ENCODE results near the gene IRF3.

IRF3 gene

DNA sequence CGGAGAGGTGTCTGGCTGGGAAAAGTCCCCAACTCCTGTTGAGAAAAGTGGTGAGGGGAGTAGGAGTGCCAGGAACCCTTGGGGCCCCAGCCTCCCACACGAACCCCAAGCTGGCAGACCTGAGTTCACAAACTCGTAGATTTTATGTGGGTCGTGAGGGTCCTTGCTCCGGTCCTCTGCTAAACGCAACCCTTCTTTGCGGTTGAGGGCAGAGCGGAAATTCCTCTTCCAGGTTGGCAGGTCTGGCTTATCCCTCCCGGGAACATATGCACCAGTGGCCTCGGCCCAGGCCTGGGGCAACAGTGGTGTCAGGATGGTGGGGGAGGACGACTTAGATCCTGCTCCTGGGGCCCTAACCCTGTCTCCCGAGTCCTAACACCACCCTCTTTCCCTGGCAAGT lies 2.4 kb downstream of the IRF3 start:
- TF ChIP-seq EZH2phosphoT487 (IDR thresholded peaks at IDR 0.05; ENCODE audit: borderline replicate concordance, low read length): no peak
- TF ChIP-seq, protein P1, sequence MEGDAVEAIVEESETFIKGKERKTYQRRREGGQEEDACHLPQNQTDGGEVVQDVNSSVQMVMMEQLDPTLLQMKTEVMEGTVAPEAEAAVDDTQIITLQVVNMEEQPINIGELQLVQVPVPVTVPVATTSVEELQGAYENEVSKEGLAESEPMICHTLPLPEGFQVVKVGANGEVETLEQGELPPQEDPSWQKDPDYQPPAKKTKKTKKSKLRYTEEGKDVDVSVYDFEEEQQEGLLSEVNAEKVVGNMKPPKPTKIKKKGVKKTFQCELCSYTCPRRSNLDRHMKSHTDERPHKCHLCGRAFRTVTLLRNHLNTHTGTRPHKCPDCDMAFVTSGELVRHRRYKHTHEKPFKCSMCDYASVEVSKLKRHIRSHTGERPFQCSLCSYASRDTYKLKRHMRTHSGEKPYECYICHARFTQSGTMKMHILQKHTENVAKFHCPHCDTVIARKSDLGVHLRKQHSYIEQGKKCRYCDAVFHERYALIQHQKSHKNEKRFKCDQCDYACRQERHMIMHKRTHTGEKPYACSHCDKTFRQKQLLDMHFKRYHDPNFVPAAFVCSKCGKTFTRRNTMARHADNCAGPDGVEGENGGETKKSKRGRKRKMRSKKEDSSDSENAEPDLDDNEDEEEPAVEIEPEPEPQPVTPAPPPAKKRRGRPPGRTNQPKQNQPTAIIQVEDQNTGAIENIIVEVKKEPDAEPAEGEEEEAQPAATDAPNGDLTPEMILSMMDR (IDR thresholded peaks at IDR 0.05; ENCODE audit: low read depth, low read length, poor library complexity, severe bottlenecking): no peak

DNA sequence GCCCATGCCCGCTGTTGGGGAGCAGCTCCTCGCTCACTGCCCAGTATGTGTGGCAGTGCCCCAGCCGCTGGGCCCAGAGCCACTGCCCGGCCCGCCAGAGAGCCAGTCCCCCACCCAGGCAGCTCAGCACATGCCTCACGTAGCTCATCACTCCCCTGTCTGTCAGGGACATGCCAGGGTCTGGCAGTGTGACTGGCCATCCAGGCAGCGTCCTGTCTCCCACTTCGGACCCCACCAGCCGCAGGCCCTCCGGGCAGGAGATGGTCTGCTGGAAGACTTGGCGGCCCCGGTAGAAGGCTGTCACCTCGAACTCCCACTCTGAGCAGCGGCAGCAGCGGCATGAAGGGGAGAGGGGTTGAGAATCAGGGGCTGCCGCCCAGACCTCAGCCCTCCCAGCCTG lies 3.6 kb downstream of the IRF3 start:
- no peaks in the 10 kb centered on the region for H3K9me3 ChIP-seq (ENCODE audit: control insufficient read depth, insufficient read depth, low read length)
- peaks cover 19% of the 10 kb centered on the region for H3K4me1 ChIP-seq (ENCODE audit: control insufficient read depth, low read length)
- H4K20me1 ChIP-seq (ENCODE audit: control insufficient read depth, insufficient read depth, low read depth, low read length): peaks cover 4% of the 10 kb centered on the region
- peaks cover 10% of the 10 kb centered on the region for H3F3A ChIP-seq (ENCODE audit: control insufficient read depth, insufficient read depth)
- H3K27me3 ChIP-seq (ENCODE audit: control insufficient read depth, low read length): no peaks in the 10 kb centered on the region
- peaks cover 71% of the 10 kb centered on the region for H3K36me3 ChIP-seq (ENCODE audit: control insufficient read depth, low read length)
- H3K79me2 ChIP-seq (ENCODE audit: control insufficient read depth, low read length): peaks cover 45% of the 10 kb centered on the region
- TF ChIP-seq, protein P1 (IDR thresholded peaks at IDR 0.05; ENCODE audit: low read depth, low read length, poor library complexity, severe bottlenecking): no peak
- H3K4me3 ChIP-seq (ENCODE audit: low read length): no peak overlapping the region
- H3K9me2 ChIP-seq (replicated peaks; ENCODE audit: control insufficient read depth, low read length): no peaks in the 10 kb centered on the region
- H3K4me2 ChIP-seq (ENCODE audit: low read length): no peak overlapping the region
- H3K27ac ChIP-seq (ENCODE audit: low read depth, low read length): no peak overlapping the region

More for the DNA sequence above, 2.4 kb downstream of the IRF3 start:
- Histone ChIP-seq H4K20me1 (ENCODE audit: control insufficient read depth, insufficient read depth, low read depth, low read length) (peaks cover 4% of the 10 kb centered on the region), H3K9me2 (replicated peaks; ENCODE audit: control insufficient read depth, low read length) (no peaks in the 10 kb centered on the region), H3K4me3 (ENCODE audit: low read length) (no peak overlapping the region), H3K36me3 (ENCODE audit: control insufficient read depth, low read length) (peaks cover 72% of the 10 kb centered on the region), H3K9me3 (ENCODE audit: control insufficient read depth, insufficient read depth, low read length) (no peaks in the 10 kb centered on the region), H3K79me2 (ENCODE audit: control insufficient read depth, low read length) (peaks cover 56% of the 10 kb centered on the region), H3K4me2 (ENCODE audit: low read length) (peak overlapping the region; percentile 83; the same call in 1 of the 2 replicates), H3K27me3 (ENCODE audit: control insufficient read depth, low read length) (no peaks in the 10 kb centered on the region), H3K27ac (ENCODE audit: low read depth, low read length) (no peak overlapping the region), H3K4me1 (ENCODE audit: control insufficient read depth, low read length) (peaks cover 26% of the 10 kb centered on the region), H3F3A (ENCODE audit: control insufficient read depth, insufficient read depth) (peaks cover 10% of the 10 kb centered on the region)

DNA sequence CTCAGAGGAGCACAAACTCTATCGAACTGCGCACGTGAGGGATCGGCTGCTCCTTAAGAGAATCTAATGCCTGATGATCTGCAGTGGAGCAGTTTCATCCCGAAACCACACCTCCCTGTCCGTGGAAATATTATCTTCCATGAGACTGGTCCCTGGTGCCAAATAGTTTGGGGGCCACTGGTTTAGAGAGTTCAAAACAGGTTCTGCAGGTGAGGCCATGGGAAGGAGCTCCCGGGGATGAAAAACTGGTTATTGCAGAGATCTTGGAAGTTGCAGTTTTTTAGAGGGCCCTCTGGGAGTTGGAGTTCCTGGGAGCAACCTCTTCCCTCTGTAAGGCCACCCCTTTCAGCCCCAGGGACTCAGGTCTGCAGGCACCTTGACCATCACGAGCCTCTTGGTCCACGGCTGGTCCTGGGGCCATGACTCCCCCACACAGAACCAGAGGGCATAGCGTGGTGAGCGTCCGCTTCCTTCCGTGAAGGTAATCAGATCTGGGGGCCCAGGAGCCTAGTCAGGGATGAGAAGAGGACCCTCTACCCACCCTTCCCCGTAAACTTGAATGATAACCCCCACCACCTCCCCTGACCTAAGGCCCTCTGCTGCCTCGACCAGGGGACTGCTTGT lies 5.2 kb downstream of the IRF3 start:
- Histone ChIP-seq H3K4me2 (ENCODE audit: low read length) (no peak overlapping the region), H3K9me2 (replicated peaks; ENCODE audit: control insufficient read depth, low read length) (no peaks in the 10 kb centered on the region), H3K79me2 (ENCODE audit: control insufficient read depth, low read length) (peaks cover 31% of the 10 kb centered on the region), H3K4me1 (ENCODE audit: control insufficient read depth, low read length) (peaks cover 11% of the 10 kb centered on the region), H4K20me1 (ENCODE audit: control insufficient read depth, insufficient read depth, low read depth, low read length) (peaks cover 4% of the 10 kb centered on the region), H3K27ac (ENCODE audit: low read depth, low read length) (no peak overlapping the region), H3K27me3 (ENCODE audit: control insufficient read depth, low read length) (no peaks in the 10 kb centered on the region), H3F3A (ENCODE audit: control insufficient read depth, insufficient read depth) (peaks cover 10% of the 10 kb centered on the region), H3K36me3 (ENCODE audit: control insufficient read depth, low read length) (peaks cover 74% of the 10 kb centered on the region), H3K9me3 (ENCODE audit: control insufficient read depth, insufficient read depth, low read length) (no peaks in the 10 kb centered on the region), H3K4me3 (ENCODE audit: low read length) (no peak overlapping the region)
- TF ChIP-seq, protein P1 (IDR thresholded peaks at IDR 0.05; ENCODE audit: low read depth, low read length, poor library complexity, severe bottlenecking): no peak
- TF ChIP-seq EZH2phosphoT487 (IDR thresholded peaks at IDR 0.05; ENCODE audit: borderline replicate concordance, low read length): no peak

Data from DOHH2 (cell line).